ENCODE measurements around the gene NEMP1. TPM values are rescaled to one million over a fixed set of nuclear protein-coding genes. Genes with fewer than 3 reads are reported as not detected.

Gene NEMP1
- total and polyA plus RNA-seq, 2 of the 13 experiments (the other 11 are each of a cell fraction or from before 2014, with no cell fraction given), result 11.4 to 12.9 TPM

GRCh38 chr12:57127101-57127725 lies 48.6 kb upstream of the NEMP1 start (continued):
- no peak for TF ChIP-seq ZBTB40 (IDR thresholded peaks at IDR 0.05)
- TF ChIP-seq ZBTB40 (CRISPR knock-in tag; IDR thresholded peaks at IDR 0.05), result no peak
- no peak for TF ChIP-seq RFX1 (IDR thresholded peaks at IDR 0.05)
- peak; percentile 45; the same call in 1 of the 2 replicates for TF ChIP-seq TOPORS (CRISPR knock-in tag; IDR thresholded peaks at IDR 0.05)
- peak; percentile 88 for TF ChIP-seq CTCF (CRISPR knock-in tag; IDR thresholded peaks at IDR 0.05)
- no peak for TF ChIP-seq ZNF891 (CRISPR knock-in tag; IDR thresholded peaks at IDR 0.05)
- TF ChIP-seq ZNF503 (CRISPR knock-in tag; IDR thresholded peaks at IDR 0.05), result no peak; the same call in 1 of the 2 replicates
- TF ChIP-seq MLXIP (CRISPR knock-in tag; IDR thresholded peaks at IDR 0.05; ENCODE audit: borderline replicate concordance), result no peak
- no peak for TF ChIP-seq SIX1 (CRISPR knock-in tag; IDR thresholded peaks at IDR 0.05; ENCODE audit: borderline replicate concordance)
- no peak for TF ChIP-seq PAF1 (CRISPR knock-in tag; IDR thresholded peaks at IDR 0.05)
- TF ChIP-seq SOX5 (CRISPR knock-in tag; IDR thresholded peaks at IDR 0.05; ENCODE audit: borderline replicate concordance), result peak; percentile 44; the same call in 1 of the 2 replicates
- peak; percentile 72; the same call in 1 of the 2 replicates for TF ChIP-seq BHLHE40 (IDR thresholded peaks at IDR 0.05; ENCODE audit: low read length)
- no peak for TF ChIP-seq WIZ (CRISPR knock-in tag; IDR thresholded peaks at IDR 0.05)
- TF ChIP-seq ZNF709 (CRISPR knock-in tag; IDR thresholded peaks at IDR 0.05), result no peak; the same call in 1 of the 2 replicates
- no peak; the same call in 1 of the 2 replicates for TF ChIP-seq KLF6 (CRISPR knock-in tag; IDR thresholded peaks at IDR 0.05)

Data from HepG2 (cell line).